ENCODE data around the gene SESN1. TPM values are rescaled to one million over a fixed set of nuclear protein-coding genes. Genes with fewer than 3 reads are reported as not detected.

Gene SESN1
- total and polyA plus RNA-seq, 2 donors (not counting 1 experiment from before 2014, with no cell fraction given): 16.2 to 28.6 TPM

DNA sequence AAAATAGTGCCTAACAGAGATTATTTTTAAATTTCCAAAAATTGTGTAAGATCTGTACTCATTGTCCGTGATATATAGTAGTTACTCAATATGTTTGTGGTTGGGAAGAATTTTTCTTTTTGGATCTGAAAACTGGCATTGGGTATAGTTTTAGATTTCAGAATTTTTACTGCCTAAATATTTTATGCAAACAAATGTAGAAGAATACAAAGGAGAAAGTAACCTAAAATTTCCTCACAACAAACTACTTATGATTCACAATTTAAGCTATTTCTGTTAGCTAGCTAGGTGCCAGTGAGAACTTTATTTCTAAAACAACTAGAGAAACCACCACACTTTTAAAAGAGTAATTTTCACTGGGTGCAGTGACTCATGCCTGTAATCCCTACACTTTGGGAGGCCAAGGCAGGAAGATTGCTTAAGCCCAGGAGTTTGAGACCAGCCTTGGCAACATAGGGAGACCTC, 38.8 kb downstream of the SESN1 start:
- Histone ChIP-seq H3K4me1 (ENCODE audit: control insufficient read depth in 2 of 2, insufficient read depth in 2 of 2, low read length in 2 of 2) (peaks cover 23 to 33% of the 10 kb centered on the region in 2 donors), H3K36me3 (replicated peaks in 1 of 2; ENCODE audit: control extremely low read depth in 1 of 2, control insufficient read depth in 1 of 2, extremely low read depth in 1 of 2, insufficient read depth in 2 of 2, low read length in 1 of 2) (no peaks in the 10 kb centered on the region), H3K27me3 (replicated peaks in 1 of 4; ENCODE audit: control extremely low read depth in 1 of 4, control insufficient read depth in 3 of 4, insufficient read depth in 4 of 4, low read length in 3 of 4) (no peaks in the 10 kb centered on the region), H3K9me3 (ENCODE audit: control extremely low read depth in 1 of 3, control insufficient read depth in 2 of 3, insufficient read depth in 1 of 3, low read length in 2 of 3) (no peaks in the 10 kb centered on the region), H3K27ac (ENCODE audit: low read length in 2 of 2) (no peak overlapping the region), H2AFZ (ENCODE audit: insufficient read depth, low read depth, low read length, poor library complexity, severe bottlenecking) (no peak overlapping the region), H3K9ac (ENCODE audit: low read length) (no peak overlapping the region), H3K4me2 (replicated peaks; ENCODE audit: low read depth, low read length, poor library complexity, severe bottlenecking) (no peak overlapping the region), H3K4me3 (ENCODE audit: control extremely low read depth in 1 of 5, extremely low read depth in 1 of 5, insufficient read depth in 1 of 5, low read depth in 2 of 5, low read length in 4 of 5) (no peak overlapping the region), H4K20me1 (ENCODE audit: control insufficient read depth, insufficient read depth, low read length, poor library complexity, severe bottlenecking) (no peaks in the 10 kb centered on the region), H3K79me2 (ENCODE audit: control insufficient read depth, insufficient read depth, low read length) (peaks cover 30% of the 10 kb centered on the region)
- Mint-ChIP-seq H3K27ac (no peak overlapping the region), H3K27me3 (no peaks in the 10 kb centered on the region), H3K4me1 (peaks cover 41% of the 10 kb centered on the region), H3K4me3 (no peak overlapping the region), H3K9me3 (ENCODE audit: insufficient read depth) (no peaks in the 10 kb centered on the region)
- TF ChIP-seq, protein P1, sequence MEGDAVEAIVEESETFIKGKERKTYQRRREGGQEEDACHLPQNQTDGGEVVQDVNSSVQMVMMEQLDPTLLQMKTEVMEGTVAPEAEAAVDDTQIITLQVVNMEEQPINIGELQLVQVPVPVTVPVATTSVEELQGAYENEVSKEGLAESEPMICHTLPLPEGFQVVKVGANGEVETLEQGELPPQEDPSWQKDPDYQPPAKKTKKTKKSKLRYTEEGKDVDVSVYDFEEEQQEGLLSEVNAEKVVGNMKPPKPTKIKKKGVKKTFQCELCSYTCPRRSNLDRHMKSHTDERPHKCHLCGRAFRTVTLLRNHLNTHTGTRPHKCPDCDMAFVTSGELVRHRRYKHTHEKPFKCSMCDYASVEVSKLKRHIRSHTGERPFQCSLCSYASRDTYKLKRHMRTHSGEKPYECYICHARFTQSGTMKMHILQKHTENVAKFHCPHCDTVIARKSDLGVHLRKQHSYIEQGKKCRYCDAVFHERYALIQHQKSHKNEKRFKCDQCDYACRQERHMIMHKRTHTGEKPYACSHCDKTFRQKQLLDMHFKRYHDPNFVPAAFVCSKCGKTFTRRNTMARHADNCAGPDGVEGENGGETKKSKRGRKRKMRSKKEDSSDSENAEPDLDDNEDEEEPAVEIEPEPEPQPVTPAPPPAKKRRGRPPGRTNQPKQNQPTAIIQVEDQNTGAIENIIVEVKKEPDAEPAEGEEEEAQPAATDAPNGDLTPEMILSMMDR (IDR thresholded peaks at IDR 0.05): no peak
- no peak for TF ChIP-seq EZH2 (IDR thresholded peaks at IDR 0.05; ENCODE audit: borderline replicate concordance, insufficient read depth, low read depth, low read length, poor library complexity, severe bottlenecking)
- CTCF ChIA-PET: interaction anchor here (0.6 kb wide), 1 partner anchor 18 kb away, joined by 4 read pairs; no protein-coding TSS in a partner anchor
- POLR2A ChIA-PET: interaction anchor here (0.6 kb wide), 1 partner anchor 11 kb away, joined by 3 read pairs; no protein-coding TSS in a partner anchor
- DNase-seq: no peak
- no CpG with 5 or more reads among the region's 1 CpG for WGBS (ENCODE audit: insufficient coverage)
- ATAC-seq (ENCODE audit: low read depth): no peak
- intact Hi-C loops (cut with micrococcal nuclease): no loop called here

DNA sequence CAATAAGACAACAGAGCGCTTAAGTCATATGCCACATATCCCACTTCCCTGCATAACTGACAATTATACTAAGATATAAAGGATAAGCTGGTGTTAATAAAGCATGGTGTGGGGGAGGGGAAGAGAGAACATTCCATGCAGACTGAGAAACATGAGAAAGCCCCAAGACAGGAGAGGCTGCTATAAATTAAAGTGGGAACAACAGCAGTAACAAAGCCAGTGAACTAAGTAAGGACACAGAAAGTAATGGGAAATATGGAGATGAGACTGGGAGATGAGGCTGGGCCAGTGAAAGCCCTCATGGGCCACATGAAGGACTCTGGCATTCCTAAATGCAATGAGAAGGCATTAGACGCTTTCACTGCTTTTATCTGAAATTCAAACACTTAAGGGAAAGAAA, 41.3 kb downstream of the SESN1 start:
- H4K20me1 ChIP-seq (ENCODE audit: control insufficient read depth, insufficient read depth, low read length, poor library complexity, severe bottlenecking): no peaks in the 10 kb centered on the region
- no peaks in the 10 kb centered on the region for H3K27me3 Mint-ChIP-seq
- peak overlapping the region; percentile 55 for H3K4me2 ChIP-seq (replicated peaks; ENCODE audit: low read depth, low read length, poor library complexity, severe bottlenecking)
- H3K36me3 ChIP-seq (replicated peaks in 1 of 2; ENCODE audit: control extremely low read depth in 1 of 2, control insufficient read depth in 1 of 2, extremely low read depth in 1 of 2, insufficient read depth in 2 of 2, low read length in 1 of 2): no peaks in the 10 kb centered on the region
- ChIA-PET POLR2A (no interaction called here), CTCF (interaction anchor here (0.7 to 1.1 kb wide), 2 partner anchors 20 to 525 kb away, joined by 3 to 6 read pairs; no protein-coding TSS in a partner anchor)
- H3K4me3 Mint-ChIP-seq: no peak overlapping the region
- H3K27ac Mint-ChIP-seq: no peak overlapping the region
- no peaks in the 10 kb centered on the region for H3K27me3 ChIP-seq (replicated peaks in 1 of 4; ENCODE audit: control extremely low read depth in 1 of 4, control insufficient read depth in 3 of 4, insufficient read depth in 4 of 4, low read length in 3 of 4)
- no peaks in the 10 kb centered on the region for H3K9me3 Mint-ChIP-seq (ENCODE audit: insufficient read depth)
- H3K9ac ChIP-seq (ENCODE audit: low read length): no peak overlapping the region
- TF ChIP-seq, protein P1 (IDR thresholded peaks at IDR 0.05): no peak
- no peak for TF ChIP-seq EZH2 (IDR thresholded peaks at IDR 0.05; ENCODE audit: borderline replicate concordance, insufficient read depth, low read depth, low read length, poor library complexity, severe bottlenecking)
- H3K79me2 ChIP-seq (ENCODE audit: control insufficient read depth, insufficient read depth, low read length): peaks cover 39% of the 10 kb centered on the region
- DNase-seq: no peak
- peaks cover 0 to 2% (median 0%) of the 10 kb centered on the region in 3 donors for H3K9me3 ChIP-seq (ENCODE audit: control extremely low read depth in 1 of 3, control insufficient read depth in 2 of 3, insufficient read depth in 1 of 3, low read length in 2 of 3)
- H3K4me1 ChIP-seq (ENCODE audit: control insufficient read depth in 2 of 2, insufficient read depth in 2 of 2, low read length in 2 of 2): peaks cover 24 to 32% of the 10 kb centered on the region in 2 donors
- no peak overlapping the region for H3K4me3 ChIP-seq (ENCODE audit: control extremely low read depth in 1 of 5, extremely low read depth in 1 of 5, insufficient read depth in 1 of 5, low read depth in 2 of 5, low read length in 4 of 5)
- no peak overlapping the region for H2AFZ ChIP-seq (ENCODE audit: insufficient read depth, low read depth, low read length, poor library complexity, severe bottlenecking)
- no peak overlapping the region for H3K27ac ChIP-seq (ENCODE audit: low read length in 2 of 2)
- no peak for ATAC-seq (ENCODE audit: low read depth)
- intact Hi-C loops (cut with micrococcal nuclease): loop anchor here (5.0 kb wide), 1 partner anchor 41 kb away; no protein-coding TSS in a partner anchor
- WGBS (ENCODE audit: insufficient coverage): no CpG with 5 or more reads among the region's 2 CpGs
- peaks cover 36% of the 10 kb centered on the region for H3K4me1 Mint-ChIP-seq
